ENCODE measurements around the gene B3GNT7. TPM values are rescaled to one million over a fixed set of nuclear protein-coding genes. Genes with fewer than 3 reads are reported as not detected.

Gene B3GNT7, protein sequence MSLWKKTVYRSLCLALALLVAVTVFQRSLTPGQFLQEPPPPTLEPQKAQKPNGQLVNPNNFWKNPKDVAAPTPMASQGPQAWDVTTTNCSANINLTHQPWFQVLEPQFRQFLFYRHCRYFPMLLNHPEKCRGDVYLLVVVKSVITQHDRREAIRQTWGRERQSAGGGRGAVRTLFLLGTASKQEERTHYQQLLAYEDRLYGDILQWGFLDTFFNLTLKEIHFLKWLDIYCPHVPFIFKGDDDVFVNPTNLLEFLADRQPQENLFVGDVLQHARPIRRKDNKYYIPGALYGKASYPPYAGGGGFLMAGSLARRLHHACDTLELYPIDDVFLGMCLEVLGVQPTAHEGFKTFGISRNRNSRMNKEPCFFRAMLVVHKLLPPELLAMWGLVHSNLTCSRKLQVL
- total RNA-seq, result 0.65 and 1.2 TPM in 2 replicates

DNA sequence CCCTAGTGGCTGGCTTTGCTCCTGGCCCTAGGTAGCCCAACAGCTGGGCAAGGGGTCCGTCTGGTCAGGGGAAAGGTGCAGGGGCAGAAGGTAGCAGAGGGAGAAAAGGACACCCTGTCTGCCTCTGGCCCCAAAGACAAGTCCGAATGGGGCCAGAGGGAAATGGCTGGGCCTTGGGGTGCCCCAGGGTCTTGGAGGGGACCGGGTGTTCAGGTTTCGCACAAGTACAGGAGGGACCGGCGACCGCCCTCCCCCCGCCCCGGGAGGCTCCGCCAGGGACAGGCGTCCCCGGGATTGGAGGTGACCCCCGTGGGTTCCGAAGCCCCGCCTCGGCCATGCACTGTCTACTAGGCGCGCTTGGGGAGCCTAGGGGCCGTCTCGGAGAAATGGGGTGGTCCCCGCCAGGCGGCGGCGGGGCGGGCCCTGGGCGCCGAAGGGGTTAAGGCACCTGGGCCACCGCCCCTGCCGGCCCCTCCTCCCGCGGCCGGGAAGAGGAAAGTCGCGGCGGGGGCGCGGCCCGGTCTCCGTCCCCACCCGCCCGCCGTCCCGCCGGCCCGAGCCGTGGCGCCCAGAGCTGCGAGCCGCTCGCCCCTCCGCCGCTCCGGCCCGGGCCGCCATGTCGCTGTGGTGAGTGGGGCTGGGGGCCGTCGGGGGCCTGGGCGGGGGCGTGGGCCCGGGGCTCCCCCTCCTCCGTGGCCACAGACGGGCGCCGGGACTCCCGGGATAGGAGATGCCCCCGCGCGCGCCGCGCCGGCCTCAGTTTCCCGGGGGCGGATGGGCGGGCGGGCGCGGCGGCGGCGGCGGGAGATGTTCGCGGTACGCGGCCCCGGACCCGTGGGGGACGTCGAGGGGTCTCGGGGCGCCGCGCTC, at the start of gene B3GNT7:
TSS of gene B3GNT7 (plus strand) at position 523 of the 870 bp plus-strand sequence. CDS start at position 617, 94 bp downstream.

Small RNA genes within 50 kb of the gene (small RNA-seq; reads per million reads assigned to genes)
- gene MIR4777, result 0.12 reads per million

Other genes with a start within 250 kb of the B3GNT7 start
- 28.6 and 34.9 TPM in 2 replicates for gene ARMC9, start 197.1 kb upstream of the B3GNT7 start, total RNA-seq
- gene NCL, start 68.8 kb downstream of the B3GNT7 start, total RNA-seq, result 70.8 and 75.4 TPM in 2 replicates
- not detected in 2 replicates for gene NMUR1, start 134.7 kb downstream of the B3GNT7 start, total RNA-seq
- gene TEX44, start 197.2 kb downstream of the B3GNT7 start, total RNA-seq, result not detected in 2 replicates

Data from placental epithelial cell (primary cell).